Fibroblast of peridontal ligament (primary cell): Measurements from ENCODE around the gene C11orf16.
"Not testable (repeated sequence)": the region's sequence is repeated elsewhere in the genome, so short reads cannot be mapped to it uniquely, and the experiment has no call there.

ENCODE experiments used
- DNase-seq: peaks from one replicate; pipeline ENCODE4 v3.0.0-alpha.2; 2010; ENCODE audit errors: extremely low read depth

Gene C11orf16

DNA sequence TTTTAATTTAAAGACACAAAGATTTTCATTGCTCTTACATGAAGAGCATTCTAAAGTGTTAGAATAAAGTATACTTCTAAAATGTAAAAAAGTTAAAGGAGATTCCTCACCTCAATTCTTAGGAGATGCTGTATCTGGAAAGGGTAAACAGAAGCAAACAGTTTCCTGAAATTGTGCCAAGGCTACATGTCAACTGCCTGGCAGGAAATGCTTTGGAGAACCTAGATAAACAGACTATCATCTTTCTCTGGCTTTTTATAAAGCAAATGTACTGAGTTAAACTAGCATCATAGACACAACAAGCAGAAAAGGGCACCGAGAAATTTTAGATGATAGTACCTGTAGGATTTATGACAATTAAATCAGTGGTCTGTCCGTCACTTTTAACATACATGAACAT, 46.4 kb downstream of the C11orf16 start:
- DNase-seq = no peak

- DNase-seq = not testable (repeated sequence)
Observed at GRCh38 chr11:8881585-8881984, 51.2 kb downstream of the C11orf16 start.

DNA sequence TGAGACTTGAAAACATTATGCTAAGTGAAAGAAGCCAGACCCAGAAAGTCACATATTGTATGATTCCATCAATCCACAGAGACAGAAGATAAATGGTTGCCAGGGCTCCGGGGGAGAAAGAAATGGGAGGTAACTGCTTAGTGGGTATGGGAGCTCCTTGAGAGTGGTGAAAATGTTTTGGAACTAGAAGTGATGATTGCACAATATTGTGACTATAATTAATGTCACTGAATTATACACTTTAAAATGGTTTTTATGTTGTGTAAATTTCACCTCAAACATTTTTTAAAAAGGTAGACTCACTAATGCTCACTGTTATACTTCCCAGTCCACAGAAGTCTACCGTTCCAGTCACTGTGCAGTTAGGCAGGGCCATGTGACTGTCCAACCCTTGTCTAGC, 54.0 kb downstream of the C11orf16 start:
- no peak for DNase-seq

DNA sequence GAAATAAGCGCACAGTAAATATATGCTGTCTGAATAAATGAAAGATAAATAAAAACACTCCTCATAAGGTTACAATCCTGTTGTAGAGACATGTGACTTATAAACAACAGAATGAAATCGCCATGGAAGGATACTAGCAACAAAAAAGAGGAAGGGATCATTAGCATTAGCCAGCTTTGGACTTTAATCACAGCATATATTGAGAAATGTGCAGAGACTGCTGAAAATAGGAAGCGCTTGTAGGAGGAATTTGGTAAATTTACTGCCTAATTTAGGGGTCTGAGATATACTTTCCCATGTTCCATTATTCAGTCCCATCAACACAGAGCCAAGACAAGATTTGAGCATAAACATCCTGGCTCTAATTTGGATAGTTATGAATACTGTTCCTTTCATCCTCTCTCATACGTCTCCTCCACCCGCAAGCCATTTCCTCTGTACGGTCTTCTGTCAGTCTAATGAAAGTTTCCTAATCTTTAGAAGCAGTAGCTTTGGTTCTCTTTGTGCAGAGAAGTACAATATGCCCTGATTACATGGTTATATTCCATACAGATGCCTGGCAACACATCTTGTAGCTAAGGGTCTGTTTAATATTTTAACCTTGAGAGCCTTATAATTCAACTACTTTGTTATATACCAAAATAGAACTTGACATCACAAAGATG, 58.9 kb downstream of the C11orf16 start:
- peak; percentile 20 for DNase-seq

GRCh38 chr11:8871962-8872361, 60.8 kb downstream of the C11orf16 start:
- peak; percentile 36 for DNase-seq

DNA sequence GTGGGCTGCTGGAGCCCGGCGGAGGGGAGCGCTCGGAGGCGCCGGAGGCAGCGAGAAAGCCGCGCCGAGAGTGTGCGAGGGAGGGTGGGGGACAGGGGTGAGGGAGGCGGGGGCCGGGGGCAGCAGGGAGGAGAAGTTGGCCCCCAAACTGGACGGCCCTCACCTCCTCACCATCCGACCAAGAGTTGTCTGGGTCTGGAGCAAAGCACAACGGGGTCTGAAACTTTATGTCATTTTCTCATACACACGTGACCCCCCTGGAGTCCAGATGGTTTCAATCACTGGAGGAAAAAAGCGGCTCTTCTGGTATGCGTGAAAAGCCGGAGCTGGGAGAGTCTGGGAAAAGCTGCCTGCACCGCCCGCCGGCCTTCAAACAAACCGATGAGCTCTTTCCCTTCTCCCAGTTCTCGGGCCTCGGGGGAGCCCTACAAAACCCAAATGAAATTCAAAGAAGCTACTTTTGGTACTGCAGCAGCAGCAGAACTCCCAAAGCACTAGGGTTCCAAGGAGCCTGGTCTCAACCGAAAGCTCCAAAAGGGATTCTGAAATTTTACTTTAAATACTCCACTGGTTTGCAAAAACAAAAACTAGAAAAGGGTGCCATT, 61.5 kb downstream of the C11orf16 start:
- peak; percentile 97 for DNase-seq

DNA sequence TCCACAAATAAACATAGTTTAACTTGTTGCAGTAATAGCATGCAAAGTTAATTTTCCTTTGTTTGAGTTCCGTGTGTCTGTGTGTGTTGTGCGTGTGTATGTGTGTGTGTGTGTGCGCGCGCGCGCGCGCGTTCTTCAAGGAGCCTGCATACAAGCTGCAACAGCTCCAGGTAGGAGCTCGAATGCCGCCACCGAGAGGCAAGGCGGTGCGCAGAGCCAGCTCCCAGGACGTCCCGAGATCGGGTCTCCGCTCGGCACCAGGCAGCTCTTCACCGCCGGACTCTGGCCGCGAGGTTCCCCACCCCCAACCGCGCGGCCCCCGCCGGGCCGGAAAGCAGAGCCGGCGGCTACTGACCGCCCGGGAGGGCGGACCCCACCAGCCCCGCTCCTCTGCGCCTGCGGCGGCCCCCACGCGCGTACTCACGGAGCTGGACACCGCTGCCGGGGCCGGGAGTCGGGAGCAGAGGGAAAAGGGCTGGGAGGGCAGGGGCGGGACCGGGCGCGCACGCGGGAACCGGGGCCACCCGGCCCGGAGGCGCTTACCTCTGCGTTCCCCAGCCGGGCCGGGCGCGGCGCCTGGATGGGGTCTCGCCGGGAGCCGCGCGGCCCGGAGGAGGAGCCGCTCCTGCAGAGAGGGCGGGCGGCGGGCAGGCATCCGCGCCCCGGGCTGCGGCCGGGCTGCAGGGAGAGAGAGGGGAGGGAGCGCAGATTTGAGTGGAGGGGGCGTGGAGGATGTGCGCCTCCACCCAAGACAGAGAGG, 62.2 kb downstream of the C11orf16 start:
- peak; percentile 65 for DNase-seq
